RWPE1 (cell line): ENCODE measurements around the gene C1orf216.

Experiments used
- CTCF ChIA-PET: fragments of 350-600 bp; sonication (Branson Sonifier 250); formaldehyde crosslinking; extraction: SDS; loops from one replicate; lab custom pipeline; 2021; lab: Yijun Ruan, JAX
- POLR2A ChIA-PET: fragments of 400-600 bp; formaldehyde crosslinking; extraction: SDS; loops from one replicate; lab custom pipeline; 2020; ENCODE audit warnings: antibody characterized with exemption; ENCODE audit not compliant: low non-redundant PET; lab: Yijun Ruan, JAX
- DNase-seq: peaks from one replicate; pipeline ENCODE4 v3.0.0; 2012; ENCODE audit warnings: low spot score
- H3K27ac ChIP-seq: fragments of 450-650 bp; 2 replicates; pipeline ENCODE4 v1.5.1; 2017
- CTCF ChIP-seq: fragments of 450-650 bp; conservative IDR thresholded peaks from 2 replicates; pipeline ENCODE4 v1.5.1; 2017; ENCODE audit warnings: low read depth, mild to moderate bottlenecking

Gene C1orf216

GRCh38 chr1:35748326-35748725 is 29.6 kb upstream of the C1orf216 start:
- ChIA-PET POLR2A (no interaction called here), CTCF (no interaction called here)
- DNase-seq = peak; percentile 67
- TF ChIP-seq CTCF = no peak
- H3K27ac ChIP-seq = no peak overlapping the region

- no peak for TF ChIP-seq CTCF
- no peak overlapping the region for H3K27ac ChIP-seq
- no peak for DNase-seq
- POLR2A ChIA-PET = no interaction called here
- CTCF ChIA-PET = no interaction called here
These were observed 26.5 kb upstream of the C1orf216 start for GRCh38 chr1:35745124-35745730.

- no peak for DNase-seq
- CTCF ChIA-PET = interaction anchor here (1.2 to 1.5 kb wide), 2 partner anchors 10 kb away, joined by 6 read pairs; no protein-coding TSS in a partner anchor
These were observed 18.4 kb upstream of the C1orf216 start for GRCh38 chr1:35737120-35737519.

GRCh38 chr1:35727434-35728040 is 8.9 kb upstream of the C1orf216 start:
- no peak for DNase-seq
- ChIA-PET POLR2A (no interaction called here), CTCF (interaction anchor here (0.5 to 2.5 kb wide), 23 partner anchors 9 to 856 kb away, joined by 3 to 24 read pairs (median 3); partner anchors contain the start of gene C1orf216)
- TF ChIP-seq CTCF = no peak
- H3K27ac ChIP-seq = no peak overlapping the region

More at GRCh38 chr1:35737120-35737519, 18.4 kb upstream of the C1orf216 start:
- no peak overlapping the region for H3K27ac ChIP-seq
- no peak for TF ChIP-seq CTCF
- POLR2A ChIA-PET = no interaction called here

GRCh38 chr1:35726450-35727433 is 8.1 kb upstream of the C1orf216 start:
- POLR2A ChIA-PET = no interaction called here
- TF ChIP-seq CTCF = peak; percentile 86
- no peak overlapping the region for H3K27ac ChIP-seq

GRCh38 chr1:35725596-35725995 is 6.9 kb upstream of the C1orf216 start:
- POLR2A ChIA-PET = no interaction called here
- no peak for TF ChIP-seq CTCF
- H3K27ac ChIP-seq = no peak overlapping the region
- CTCF ChIA-PET = interaction anchor here (0.7 to 1.3 kb wide), 2 partner anchors 46 to 161 kb away, joined by 4 to 5 read pairs; no protein-coding TSS in a partner anchor
- DNase-seq = no peak

More at GRCh38 chr1:35726450-35727433, 8.1 kb upstream of the C1orf216 start:
- peak; percentile 57 for DNase-seq
- CTCF ChIA-PET = interaction anchor here (0.5 to 2.5 kb wide), 25 partner anchors 10 to 855 kb away, joined by 3 to 24 read pairs (median 3); no protein-coding TSS in a partner anchor
